ENCODE results near the gene CDSN. TPM values are rescaled to one million over a fixed set of nuclear protein-coding genes. Genes with fewer than 3 reads are reported as not detected.
A peak's percentile ranks its signal among the peaks of the same experiment; 100 is the strongest.

The CDSN gene
- total RNA-seq, 1 experiment from 2014 or later = 0.16 TPM

- TF ChIP-seq, protein P1, sequence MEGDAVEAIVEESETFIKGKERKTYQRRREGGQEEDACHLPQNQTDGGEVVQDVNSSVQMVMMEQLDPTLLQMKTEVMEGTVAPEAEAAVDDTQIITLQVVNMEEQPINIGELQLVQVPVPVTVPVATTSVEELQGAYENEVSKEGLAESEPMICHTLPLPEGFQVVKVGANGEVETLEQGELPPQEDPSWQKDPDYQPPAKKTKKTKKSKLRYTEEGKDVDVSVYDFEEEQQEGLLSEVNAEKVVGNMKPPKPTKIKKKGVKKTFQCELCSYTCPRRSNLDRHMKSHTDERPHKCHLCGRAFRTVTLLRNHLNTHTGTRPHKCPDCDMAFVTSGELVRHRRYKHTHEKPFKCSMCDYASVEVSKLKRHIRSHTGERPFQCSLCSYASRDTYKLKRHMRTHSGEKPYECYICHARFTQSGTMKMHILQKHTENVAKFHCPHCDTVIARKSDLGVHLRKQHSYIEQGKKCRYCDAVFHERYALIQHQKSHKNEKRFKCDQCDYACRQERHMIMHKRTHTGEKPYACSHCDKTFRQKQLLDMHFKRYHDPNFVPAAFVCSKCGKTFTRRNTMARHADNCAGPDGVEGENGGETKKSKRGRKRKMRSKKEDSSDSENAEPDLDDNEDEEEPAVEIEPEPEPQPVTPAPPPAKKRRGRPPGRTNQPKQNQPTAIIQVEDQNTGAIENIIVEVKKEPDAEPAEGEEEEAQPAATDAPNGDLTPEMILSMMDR (IDR thresholded peaks at IDR 0.05; ENCODE audit: unreplicated experiment) = no peak
- BruUV-seq (replicated peaks) = no TSS peak
- peak; percentile 49 for DNase-seq (ENCODE audit: unreplicated experiment)
- Mint-ChIP-seq H3K36me3 (ENCODE audit: insufficient read depth, unreplicated experiment) (no peaks in the 10 kb centered on the region), H3K4me3 (ENCODE audit: unreplicated experiment) (no peak overlapping the region), H3K27me3 (ENCODE audit: insufficient read depth, unreplicated experiment) (no peaks in the 10 kb centered on the region), H3K4me1 (ENCODE audit: insufficient read depth, unreplicated experiment) (peaks cover 21% of the 10 kb centered on the region), H3K9me3 (ENCODE audit: unreplicated experiment) (no peaks in the 10 kb centered on the region), H3K27ac (ENCODE audit: low read depth, unreplicated experiment) (peak overlapping the region; percentile 57)
- ChIA-PET POLR2A (interaction anchor here (0.6 to 5.1 kb wide), 13 partner anchors 9 to 471 kb away, joined by 3 to 30 read pairs (median 3); partner anchors contain the start of genes GTF2H4, IER3, PSORS1C1 and VARS2), CTCF (interaction anchor here (0.6 to 21.4 kb wide), 8 partner anchors 12 to 300 kb away, joined by 3 to 749 read pairs (median 4); partner anchors contain the start of genes C6orf15, PSORS1C1, SFTA2 and VARS2)
- intact Hi-C loops (cut with micrococcal nuclease) = loop anchor here (10.0 kb wide), 1 partner anchor 527 kb away; the partner anchor contains the start of genes GNL1 and PRR3
These were observed 38.4 kb downstream of the CDSN start for GRCh38 chr6:31081872-31082271.

DNA sequence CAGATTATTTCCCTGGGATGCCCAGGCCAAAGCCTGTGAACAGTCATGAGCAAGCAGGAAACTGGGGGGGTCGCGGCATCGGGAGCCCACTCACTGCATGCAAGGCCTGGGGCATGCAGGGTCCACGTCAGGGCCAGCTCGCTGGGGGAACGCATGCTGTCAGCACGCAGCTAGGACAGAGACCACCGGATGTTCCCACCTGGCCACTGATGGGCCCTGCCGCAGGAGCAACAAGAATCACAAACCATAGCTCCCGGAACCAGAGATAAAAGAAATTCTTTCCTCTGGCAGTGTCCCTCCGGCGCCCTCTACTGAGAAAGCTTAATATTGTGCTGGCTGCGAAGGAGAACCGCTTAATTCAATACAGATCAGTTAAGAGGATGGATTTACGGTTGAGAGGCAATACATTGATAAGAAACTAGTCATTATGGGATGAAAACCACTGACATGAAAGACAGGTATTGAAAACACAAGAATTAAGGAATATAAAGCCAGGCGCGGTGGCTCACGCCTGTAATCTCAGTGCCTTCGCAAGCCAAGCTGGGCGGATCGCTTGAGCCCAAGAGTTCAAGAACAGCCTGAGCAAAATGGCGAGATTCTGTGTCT is 40.5 kb downstream of the CDSN start:
- H3K4me3 Mint-ChIP-seq (ENCODE audit: unreplicated experiment) = no peak overlapping the region
- H3K27ac Mint-ChIP-seq (ENCODE audit: low read depth, unreplicated experiment) = no peak overlapping the region
- intact Hi-C loops (cut with micrococcal nuclease) = loop anchor here (10.0 kb wide), 1 partner anchor 525 kb away; the partner anchor contains the start of genes GNL1 and PRR3
- peaks cover 16% of the 10 kb centered on the region for H3K4me1 Mint-ChIP-seq (ENCODE audit: insufficient read depth, unreplicated experiment)
- no TSS peak for BruUV-seq (replicated peaks)
- no peaks in the 10 kb centered on the region for H3K27me3 Mint-ChIP-seq (ENCODE audit: insufficient read depth, unreplicated experiment)
- no peaks in the 10 kb centered on the region for H3K36me3 Mint-ChIP-seq (ENCODE audit: insufficient read depth, unreplicated experiment)
- TF ChIP-seq, protein P1 (IDR thresholded peaks at IDR 0.05; ENCODE audit: unreplicated experiment) = peak; percentile 62
- ChIA-PET CTCF (interaction anchor here (0.5 to 21.4 kb wide), 37 partner anchors 7 to 527 kb away, joined by 3 to 749 read pairs (median 5); partner anchors contain the start of genes C6orf15, CDSN, DDR1 and GTF2H4), POLR2A (interaction anchor here (0.7 to 5.1 kb wide), 15 partner anchors 10 to 509 kb away, joined by 3 to 34 read pairs (median 3); partner anchors contain the start of genes DDR1, GTF2H4, PSORS1C1 and VARS2)
- H3K9me3 Mint-ChIP-seq (ENCODE audit: unreplicated experiment) = no peaks in the 10 kb centered on the region
- peak; percentile 69 for DNase-seq (ENCODE audit: unreplicated experiment)

GRCh38 chr6:31076611-31077010 is 43.6 kb downstream of the CDSN start:
- no peak for DNase-seq (ENCODE audit: unreplicated experiment)

GRCh38 chr6:31075528-31075927 is 44.7 kb downstream of the CDSN start:
- no peak overlapping the region for H3K27ac Mint-ChIP-seq (ENCODE audit: low read depth, unreplicated experiment)
- BruUV-seq (replicated peaks) = no TSS peak
- TF ChIP-seq, protein P1 (IDR thresholded peaks at IDR 0.05; ENCODE audit: unreplicated experiment) = no peak
- CTCF ChIA-PET = interaction anchor here (0.6 to 21.4 kb wide), 5 partner anchors 154 to 386 kb away, joined by 3 to 749 read pairs (median 3); partner anchors contain the start of genes GTF2H4, SFTA2 and VARS2
- intact Hi-C loops (cut with micrococcal nuclease) = no loop called here
- no peaks in the 10 kb centered on the region for H3K36me3 Mint-ChIP-seq (ENCODE audit: insufficient read depth, unreplicated experiment)
- peaks cover 5% of the 10 kb centered on the region for H3K4me1 Mint-ChIP-seq (ENCODE audit: insufficient read depth, unreplicated experiment)
- no peak for DNase-seq (ENCODE audit: unreplicated experiment)
- H3K27me3 Mint-ChIP-seq (ENCODE audit: insufficient read depth, unreplicated experiment) = no peaks in the 10 kb centered on the region
- H3K9me3 Mint-ChIP-seq (ENCODE audit: unreplicated experiment) = no peaks in the 10 kb centered on the region
- POLR2A ChIA-PET = interaction anchor here (0.6 to 0.7 kb wide), 2 partner anchors 18 to 197 kb away, joined by 3 read pairs; no protein-coding TSS in a partner anchor
- H3K4me3 Mint-ChIP-seq (ENCODE audit: unreplicated experiment) = no peak overlapping the region

More at GRCh38 chr6:31076611-31077010, 43.6 kb downstream of the CDSN start:
- TF ChIP-seq, protein P1 (IDR thresholded peaks at IDR 0.05; ENCODE audit: unreplicated experiment) = no peak
- Mint-ChIP-seq H3K36me3 (ENCODE audit: insufficient read depth, unreplicated experiment) (no peaks in the 10 kb centered on the region), H3K27me3 (ENCODE audit: insufficient read depth, unreplicated experiment) (no peaks in the 10 kb centered on the region), H3K4me1 (ENCODE audit: insufficient read depth, unreplicated experiment) (peaks cover 5% of the 10 kb centered on the region), H3K9me3 (ENCODE audit: unreplicated experiment) (no peaks in the 10 kb centered on the region), H3K4me3 (ENCODE audit: unreplicated experiment) (no peak overlapping the region), H3K27ac (ENCODE audit: low read depth, unreplicated experiment) (no peak overlapping the region)
- intact Hi-C loops (cut with micrococcal nuclease) = no loop called here
- POLR2A ChIA-PET = no interaction called here
- CTCF ChIA-PET = interaction anchor here (1.2 to 21.4 kb wide), 2 partner anchors 155 to 192 kb away, joined by 3 to 749 read pairs; partner anchors contain the start of genes DDR1, SFTA2 and VARS2
- no TSS peak for BruUV-seq (replicated peaks)

All from MCF 10A (cell line).